Ramos (cell line): ENCODE results near the gene MICAL2.

ENCODE experiments used
- in situ Hi-C: fragments of 300-500 bp; cut with MboI; formaldehyde crosslinking; loops from one replicate; pipeline ENCODE4 v1.14.3; 2022; ENCODE audit warnings: low sequenced_read_pairs; ENCODE audit not compliant: unreplicated experiment

MICAL2 gene

DNA sequence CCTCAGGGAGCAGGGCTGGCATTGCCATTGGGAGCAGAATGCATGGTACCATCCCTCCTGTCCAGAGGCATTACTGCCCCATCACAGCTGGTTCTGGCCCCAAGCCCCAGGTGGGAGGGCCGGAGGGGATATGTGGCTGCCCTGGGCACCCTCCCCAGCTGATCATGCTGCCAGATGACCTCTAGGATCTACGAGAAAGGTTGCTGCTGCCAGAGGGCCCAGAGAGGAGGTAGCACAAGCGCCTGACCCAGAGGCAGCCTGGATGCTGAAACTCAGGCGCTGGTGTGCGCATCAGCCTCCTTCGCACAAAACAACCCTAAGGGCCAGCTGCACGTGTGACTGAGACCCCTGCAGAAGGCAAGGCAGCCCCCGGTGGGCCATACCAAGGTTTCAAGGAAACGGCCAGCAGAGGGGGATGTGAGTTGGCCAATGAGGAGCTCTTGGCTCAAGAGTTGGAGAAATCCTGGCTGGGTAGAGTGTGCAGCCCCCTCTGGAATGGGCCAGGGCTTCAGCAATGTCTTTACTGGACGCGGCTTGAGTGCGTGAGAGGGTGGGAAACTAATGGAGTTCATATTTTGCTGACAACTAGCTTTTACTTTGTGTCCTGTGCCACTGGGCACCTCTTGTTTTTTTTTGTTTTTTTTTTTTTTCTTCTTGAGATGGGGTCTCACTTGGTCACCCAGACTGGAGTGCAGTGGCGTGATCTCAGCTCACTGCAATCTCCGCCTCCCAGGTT, 178.7 kb downstream of the MICAL2 start:
- in situ Hi-C loops: loop anchor here (5.0 kb wide), 1 partner anchor 242 kb away; no protein-coding TSS in a partner anchor

DNA sequence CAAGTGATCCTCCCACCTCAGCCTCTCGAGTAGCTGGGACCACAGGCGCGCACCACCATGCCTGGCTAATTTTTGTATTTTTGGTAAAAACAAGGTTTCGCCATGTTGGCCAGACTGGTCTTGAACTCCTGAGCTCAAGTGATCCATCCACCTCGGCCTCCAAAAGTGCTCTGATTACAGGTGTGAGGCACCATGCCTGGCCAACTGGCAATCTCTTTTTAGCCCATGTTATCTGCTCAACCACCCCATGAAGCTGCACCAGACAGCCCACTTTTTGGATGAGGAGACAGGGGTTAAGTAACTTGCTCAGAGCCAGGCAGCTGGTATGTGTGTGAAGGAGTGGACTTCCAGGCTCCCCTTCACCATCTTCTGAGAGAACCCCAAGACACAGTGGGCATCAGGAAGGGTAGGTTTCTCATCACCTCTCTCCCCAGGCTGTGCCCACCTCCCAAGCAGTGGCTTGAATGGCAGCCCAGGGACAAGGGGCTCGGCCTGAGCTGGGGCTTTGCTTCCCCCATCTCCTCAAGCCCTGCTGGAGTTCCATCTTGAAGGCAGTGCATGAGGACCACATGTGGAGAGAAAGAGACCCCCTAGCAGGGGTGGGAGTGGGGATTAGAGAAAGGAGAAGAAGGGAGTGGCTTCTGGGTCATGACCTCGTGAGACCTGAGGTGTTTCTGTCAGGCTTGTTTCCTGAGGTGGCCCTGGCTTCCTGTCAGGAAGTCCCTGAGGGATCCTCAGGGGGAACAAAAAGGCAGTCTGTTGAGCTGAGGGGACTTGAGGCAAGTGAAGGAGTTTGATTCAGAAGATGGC, 179.5 kb downstream of the MICAL2 start:
- in situ Hi-C loops: loop anchor here (5.0 kb wide), 1 partner anchor 243 kb away; no protein-coding TSS in a partner anchor

DNA sequence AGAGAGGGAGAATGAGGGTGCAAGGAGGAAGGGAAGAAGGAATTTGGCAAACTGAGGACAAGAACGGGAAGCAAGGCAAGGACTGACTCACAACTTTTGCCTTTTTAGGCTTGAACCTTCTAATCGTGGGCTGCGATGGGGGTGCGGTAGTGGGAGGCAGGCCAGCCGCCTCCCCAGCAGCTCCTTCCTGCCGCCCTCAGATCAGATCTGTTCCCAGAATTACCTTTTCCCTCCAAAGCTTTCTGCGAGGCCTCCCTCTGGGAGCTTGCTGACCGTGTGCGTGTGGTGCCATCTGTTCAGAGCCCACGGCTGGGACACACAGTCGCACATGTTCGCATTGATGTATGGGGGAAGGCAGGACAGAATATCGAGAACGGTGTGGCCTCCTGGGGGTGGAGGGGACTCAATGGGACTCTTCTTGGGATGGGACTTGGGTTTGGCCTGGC, 180.1 kb downstream of the MICAL2 start:
- in situ Hi-C loops: no loop called here

DNA sequence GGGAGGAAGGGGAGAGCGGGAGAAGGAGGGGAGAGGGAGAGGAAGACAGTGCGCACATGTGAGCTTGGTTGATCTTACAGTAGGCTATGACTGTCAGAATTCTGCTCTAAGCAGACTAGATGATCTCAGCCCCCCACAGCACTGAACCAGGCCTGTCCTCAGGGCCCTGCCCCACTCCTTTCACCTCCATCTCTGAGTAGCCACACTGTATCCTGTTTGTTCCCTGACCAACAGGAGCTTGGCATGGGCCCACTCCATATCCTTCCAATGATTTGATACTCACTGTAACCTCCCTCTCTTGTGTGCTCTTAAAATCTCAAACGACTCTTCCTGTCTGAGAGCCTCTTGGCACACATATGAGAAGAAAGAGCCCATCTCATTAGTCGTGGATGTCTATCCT, 180.9 kb downstream of the MICAL2 start:
- in situ Hi-C loops: no loop called here

DNA sequence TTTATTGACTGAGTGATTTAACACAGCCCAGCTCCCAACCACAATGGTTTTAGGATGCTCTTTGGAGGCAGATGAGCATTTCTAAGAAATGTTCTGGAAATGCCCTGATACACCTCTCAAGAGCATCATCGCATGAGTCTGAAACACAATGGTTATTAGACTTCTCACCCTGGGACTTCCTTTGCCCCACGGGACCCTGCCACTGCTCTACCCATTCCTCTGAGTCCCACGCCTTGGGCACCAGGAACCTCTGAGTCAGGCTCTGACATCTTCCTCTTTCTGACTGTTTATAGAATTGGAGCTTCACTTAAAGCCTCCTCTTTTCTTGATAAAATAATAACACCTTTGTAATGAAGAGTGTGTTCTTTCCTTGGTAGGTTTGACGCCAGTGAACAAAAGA, 181.4 kb downstream of the MICAL2 start:
- in situ Hi-C loops: no loop called here

DNA sequence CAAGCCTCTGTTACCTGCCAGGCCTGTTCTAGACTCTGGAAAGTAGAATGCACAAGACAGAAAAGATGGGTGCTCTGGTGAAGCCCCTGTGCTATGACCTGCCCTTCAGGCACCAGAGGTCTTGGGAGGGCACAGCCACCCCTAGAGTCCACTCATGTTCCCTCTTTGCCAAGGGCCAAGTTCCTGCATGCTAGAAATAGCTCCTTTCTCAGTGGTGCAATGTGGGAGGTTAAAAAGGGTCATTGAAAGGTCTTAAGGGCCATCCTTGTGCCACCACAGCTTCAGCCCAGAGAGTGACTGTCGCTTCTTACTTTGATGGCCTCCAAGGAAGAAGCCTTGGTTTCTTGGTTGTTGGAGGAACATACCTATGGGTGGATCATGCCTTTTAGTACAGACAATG, 182.4 kb downstream of the MICAL2 start:
- in situ Hi-C loops: no loop called here

- in situ Hi-C loops: no loop called here
Observed at GRCh38 chr11:12293486-12293885, 183.1 kb downstream of the MICAL2 start.

GRCh38 chr11:12294613-12295012, 184.2 kb downstream of the MICAL2 start:
- in situ Hi-C loops: no loop called here

DNA sequence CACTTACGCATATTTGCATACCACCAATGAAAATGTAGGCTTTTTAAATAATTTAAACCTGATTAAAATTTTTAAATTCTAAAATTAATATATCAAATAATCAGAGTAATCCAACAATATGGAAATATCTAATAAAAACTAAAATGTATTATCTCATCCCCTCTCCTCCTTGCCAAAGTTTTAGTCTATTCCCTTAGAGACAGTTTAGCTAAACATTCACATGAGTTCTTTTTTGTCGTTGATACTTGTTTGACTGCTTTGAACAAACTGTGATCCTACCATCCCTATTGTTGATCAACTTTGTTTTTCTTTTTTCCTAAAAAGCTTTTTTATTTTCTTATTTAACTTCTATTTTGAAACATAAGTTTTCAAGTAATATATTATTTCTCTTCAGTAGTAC, 185.6 kb downstream of the MICAL2 start:
- in situ Hi-C loops: no loop called here

- in situ Hi-C loops: no loop called here
Observed at GRCh38 chr11:12298610-12299009, 188.2 kb downstream of the MICAL2 start.

GRCh38 chr11:12301379-12301778, 191.0 kb downstream of the MICAL2 start:
- in situ Hi-C loops: no loop called here

DNA sequence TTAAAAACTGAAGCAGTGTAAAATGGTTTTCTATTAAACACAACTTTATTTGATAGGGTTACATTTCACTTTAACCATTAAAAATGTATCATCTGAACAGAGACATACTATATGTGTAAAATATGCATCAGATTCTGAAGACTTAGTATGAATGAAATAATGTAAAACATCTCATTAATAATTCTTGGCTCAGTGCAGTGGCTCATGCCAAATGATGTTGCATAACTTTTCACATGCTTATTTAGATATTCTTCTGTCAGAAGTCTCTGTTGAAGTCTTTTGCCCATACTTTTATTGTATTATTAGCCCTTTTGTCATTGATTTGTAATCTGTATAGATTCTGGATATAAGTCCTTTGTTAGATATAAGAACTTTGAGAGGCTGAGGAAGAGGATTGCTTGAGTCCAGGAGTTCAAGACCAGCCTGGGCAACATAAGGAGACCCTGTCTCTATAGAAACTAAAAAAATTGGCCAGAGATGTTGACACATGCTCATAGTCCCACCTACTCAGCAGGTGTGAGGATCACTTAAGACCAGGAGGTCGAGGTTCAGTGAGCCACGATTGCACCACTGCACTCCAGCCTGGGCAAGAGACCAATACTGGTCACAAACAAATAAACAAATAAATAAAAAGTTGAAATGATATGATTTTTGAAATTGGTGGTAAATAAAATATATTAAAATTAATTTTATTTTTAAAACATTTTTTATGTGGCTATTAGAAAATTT, 193.2 kb downstream of the MICAL2 start:
- in situ Hi-C loops: no loop called here

GRCh38 chr11:12306830-12307229, 196.4 kb downstream of the MICAL2 start:
- in situ Hi-C loops: no loop called here

- in situ Hi-C loops: no loop called here
Observed at GRCh38 chr11:12312132-12312531, 201.7 kb downstream of the MICAL2 start.
